Measurements from ENCODE around the gene CHRNB1. TPM values are rescaled to one million over a fixed set of nuclear protein-coding genes. Genes with fewer than 3 reads are reported as not detected.

Gene CHRNB1
- total and polyA plus RNA-seq, 2 experiments from 2014 or later, result 11.1 to 11.2 TPM

GRCh38 chr17:7490144-7490543 lies 45.3 kb downstream of the CHRNB1 start:
- peaks cover 29% of the 10 kb centered on the region for H3K4me1 Mint-ChIP-seq
- Histone ChIP-seq H2AFZ (no peak overlapping the region), H4K20me1 (replicated peaks; ENCODE audit: insufficient read depth) (peaks cover 63% of the 10 kb centered on the region), H3K9me2 (ENCODE audit: insufficient read depth) (no peaks in the 10 kb centered on the region), H3K36me3 (ENCODE audit: insufficient read depth) (no peaks in the 10 kb centered on the region), H3K4me1 (ENCODE audit: insufficient read depth) (peaks cover 13% of the 10 kb centered on the region), H3K4me3 (no peak overlapping the region), H3K27me3 (ENCODE audit: insufficient read depth) (no peaks in the 10 kb centered on the region), H3K27ac (ENCODE audit: low read depth) (no peak overlapping the region), H3F3A (replicated peaks; ENCODE audit: low read depth) (peaks cover 23% of the 10 kb centered on the region; the same call in 1 of the 2 replicates), H3K4me2 (no peak overlapping the region), H3K79me2 (replicated peaks; ENCODE audit: insufficient read depth) (peaks cover 100% of the 10 kb centered on the region)
- ATAC-seq (no peak), DNase-seq (ENCODE audit: low spot score) (no peak)
- H3K27me3 Mint-ChIP-seq (ENCODE audit: insufficient read depth, low read depth, poor library complexity), result peaks cover 15% of the 10 kb centered on the region
- no peak overlapping the region for H3K27ac Mint-ChIP-seq
- no peak overlapping the region for H3K4me3 Mint-ChIP-seq
- H3K9me3 Mint-ChIP-seq, result no peaks in the 10 kb centered on the region
- no peak for TF ChIP-seq EZH2 (IDR thresholded peaks at IDR 0.05; ENCODE audit: low read depth, unreplicated experiment)
- TF ChIP-seq EZH2phosphoT487 (IDR thresholded peaks at IDR 0.05; ENCODE audit: unreplicated experiment), result no peak
- TF ChIP-seq ZNF331 (CRISPR knock-in tag; IDR thresholded peaks at IDR 0.05; ENCODE audit: low read depth), result no peak
- no peak for TF ChIP-seq JUNB (IDR thresholded peaks at IDR 0.05; ENCODE audit: unreplicated experiment)
- TF ChIP-seq, protein P1, sequence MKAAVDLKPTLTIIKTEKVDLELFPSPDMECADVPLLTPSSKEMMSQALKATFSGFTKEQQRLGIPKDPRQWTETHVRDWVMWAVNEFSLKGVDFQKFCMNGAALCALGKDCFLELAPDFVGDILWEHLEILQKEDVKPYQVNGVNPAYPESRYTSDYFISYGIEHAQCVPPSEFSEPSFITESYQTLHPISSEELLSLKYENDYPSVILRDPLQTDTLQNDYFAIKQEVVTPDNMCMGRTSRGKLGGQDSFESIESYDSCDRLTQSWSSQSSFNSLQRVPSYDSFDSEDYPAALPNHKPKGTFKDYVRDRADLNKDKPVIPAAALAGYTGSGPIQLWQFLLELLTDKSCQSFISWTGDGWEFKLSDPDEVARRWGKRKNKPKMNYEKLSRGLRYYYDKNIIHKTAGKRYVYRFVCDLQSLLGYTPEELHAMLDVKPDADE (IDR thresholded peaks at IDR 0.05), result no peak
- TF ChIP-seq NANOG (IDR thresholded peaks at IDR 0.05; ENCODE audit: borderline replicate concordance), result no peak
- no peak for TF ChIP-seq ZNF114 (CRISPR knock-in tag; IDR thresholded peaks at IDR 0.05)
- no peak for TF ChIP-seq POLR2AphosphoS5 (IDR thresholded peaks at IDR 0.05; ENCODE audit: low read depth)
- TF ChIP-seq, protein P2, sequence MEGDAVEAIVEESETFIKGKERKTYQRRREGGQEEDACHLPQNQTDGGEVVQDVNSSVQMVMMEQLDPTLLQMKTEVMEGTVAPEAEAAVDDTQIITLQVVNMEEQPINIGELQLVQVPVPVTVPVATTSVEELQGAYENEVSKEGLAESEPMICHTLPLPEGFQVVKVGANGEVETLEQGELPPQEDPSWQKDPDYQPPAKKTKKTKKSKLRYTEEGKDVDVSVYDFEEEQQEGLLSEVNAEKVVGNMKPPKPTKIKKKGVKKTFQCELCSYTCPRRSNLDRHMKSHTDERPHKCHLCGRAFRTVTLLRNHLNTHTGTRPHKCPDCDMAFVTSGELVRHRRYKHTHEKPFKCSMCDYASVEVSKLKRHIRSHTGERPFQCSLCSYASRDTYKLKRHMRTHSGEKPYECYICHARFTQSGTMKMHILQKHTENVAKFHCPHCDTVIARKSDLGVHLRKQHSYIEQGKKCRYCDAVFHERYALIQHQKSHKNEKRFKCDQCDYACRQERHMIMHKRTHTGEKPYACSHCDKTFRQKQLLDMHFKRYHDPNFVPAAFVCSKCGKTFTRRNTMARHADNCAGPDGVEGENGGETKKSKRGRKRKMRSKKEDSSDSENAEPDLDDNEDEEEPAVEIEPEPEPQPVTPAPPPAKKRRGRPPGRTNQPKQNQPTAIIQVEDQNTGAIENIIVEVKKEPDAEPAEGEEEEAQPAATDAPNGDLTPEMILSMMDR (conservative IDR thresholded peaks at IDR 0.05; ENCODE audit: low read depth in 2 of 2), result no peak
- TF ChIP-seq, protein P3, sequence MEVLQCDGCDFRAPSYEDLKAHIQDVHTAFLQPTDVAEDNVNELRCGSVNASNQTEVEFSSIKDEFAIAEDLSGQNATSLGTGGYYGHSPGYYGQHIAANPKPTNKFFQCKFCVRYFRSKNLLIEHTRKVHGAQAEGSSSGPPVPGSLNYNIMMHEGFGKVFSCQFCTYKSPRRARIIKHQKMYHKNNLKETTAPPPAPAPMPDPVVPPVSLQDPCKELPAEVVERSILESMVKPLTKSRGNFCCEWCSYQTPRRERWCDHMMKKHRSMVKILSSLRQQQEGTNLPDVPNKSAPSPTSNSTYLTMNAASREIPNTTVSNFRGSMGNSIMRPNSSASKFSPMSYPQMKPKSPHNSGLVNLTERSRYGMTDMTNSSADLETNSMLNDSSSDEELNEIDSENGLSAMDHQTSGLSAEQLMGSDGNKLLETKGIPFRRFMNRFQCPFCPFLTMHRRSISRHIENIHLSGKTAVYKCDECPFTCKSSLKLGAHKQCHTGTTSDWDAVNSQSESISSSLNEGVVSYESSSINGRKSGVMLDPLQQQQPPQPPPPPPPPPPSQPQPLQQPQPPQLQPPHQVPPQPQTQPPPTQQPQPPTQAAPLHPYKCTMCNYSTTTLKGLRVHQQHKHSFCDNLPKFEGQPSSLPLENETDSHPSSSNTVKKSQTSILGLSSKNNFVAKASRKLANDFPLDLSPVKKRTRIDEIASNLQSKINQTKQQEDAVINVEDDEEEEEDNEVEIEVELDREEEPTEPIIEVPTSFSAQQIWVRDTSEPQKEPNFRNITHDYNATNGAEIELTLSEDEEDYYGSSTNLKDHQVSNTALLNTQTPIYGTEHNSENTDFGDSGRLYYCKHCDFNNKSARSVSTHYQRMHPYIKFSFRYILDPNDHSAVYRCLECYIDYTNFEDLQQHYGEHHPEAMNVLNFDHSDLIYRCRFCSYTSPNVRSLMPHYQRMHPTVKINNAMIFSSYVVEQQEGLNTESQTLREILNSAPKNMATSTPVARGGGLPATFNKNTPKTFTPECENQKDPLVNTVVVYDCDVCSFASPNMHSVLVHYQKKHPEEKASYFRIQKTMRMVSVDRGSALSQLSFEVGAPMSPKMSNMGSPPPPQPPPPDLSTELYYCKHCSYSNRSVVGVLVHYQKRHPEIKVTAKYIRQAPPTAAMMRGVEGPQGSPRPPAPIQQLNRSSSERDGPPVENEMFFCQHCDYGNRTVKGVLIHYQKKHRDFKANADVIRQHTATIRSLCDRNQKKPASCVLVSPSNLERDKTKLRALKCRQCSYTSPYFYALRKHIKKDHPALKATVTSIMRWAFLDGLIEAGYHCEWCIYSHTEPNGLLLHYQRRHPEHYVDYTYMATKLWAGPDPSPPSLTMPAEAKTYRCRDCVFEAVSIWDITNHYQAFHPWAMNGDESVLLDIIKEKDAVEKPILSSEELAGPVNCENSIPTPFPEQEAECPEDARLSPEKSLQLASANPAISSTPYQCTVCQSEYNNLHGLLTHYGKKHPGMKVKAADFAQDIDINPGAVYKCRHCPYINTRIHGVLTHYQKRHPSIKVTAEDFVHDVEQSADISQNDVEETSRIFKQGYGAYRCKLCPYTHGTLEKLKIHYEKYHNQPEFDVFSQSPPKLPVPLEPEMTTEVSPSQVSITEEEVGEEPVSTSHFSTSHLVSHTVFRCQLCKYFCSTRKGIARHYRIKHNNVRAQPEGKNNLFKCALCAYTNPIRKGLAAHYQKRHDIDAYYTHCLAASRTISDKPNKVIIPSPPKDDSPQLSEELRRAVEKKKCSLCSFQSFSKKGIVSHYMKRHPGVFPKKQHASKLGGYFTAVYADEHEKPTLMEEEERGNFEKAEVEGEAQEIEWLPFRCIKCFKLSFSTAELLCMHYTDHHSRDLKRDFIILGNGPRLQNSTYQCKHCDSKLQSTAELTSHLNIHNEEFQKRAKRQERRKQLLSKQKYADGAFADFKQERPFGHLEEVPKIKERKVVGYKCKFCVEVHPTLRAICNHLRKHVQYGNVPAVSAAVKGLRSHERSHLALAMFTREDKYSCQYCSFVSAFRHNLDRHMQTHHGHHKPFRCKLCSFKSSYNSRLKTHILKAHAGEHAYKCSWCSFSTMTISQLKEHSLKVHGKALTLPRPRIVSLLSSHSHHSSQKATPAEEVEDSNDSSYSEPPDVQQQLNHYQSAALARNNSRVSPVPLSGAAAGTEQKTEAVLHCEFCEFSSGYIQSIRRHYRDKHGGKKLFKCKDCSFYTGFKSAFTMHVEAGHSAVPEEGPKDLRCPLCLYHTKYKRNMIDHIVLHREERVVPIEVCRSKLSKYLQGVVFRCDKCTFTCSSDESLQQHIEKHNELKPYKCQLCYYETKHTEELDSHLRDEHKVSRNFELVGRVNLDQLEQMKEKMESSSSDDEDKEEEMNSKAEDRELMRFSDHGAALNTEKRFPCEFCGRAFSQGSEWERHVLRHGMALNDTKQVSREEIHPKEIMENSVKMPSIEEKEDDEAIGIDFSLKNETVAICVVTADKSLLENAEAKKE (CRISPR knock-in tag; IDR thresholded peaks at IDR 0.05), result no peak
- peaks cover 52% of the 10 kb centered on the region for H3K36me3 Mint-ChIP-seq (ENCODE audit: low read depth)

Measured in GM23338 (cell line).